GM18909 (cell line): ENCODE data around the gene P3H2.
"Not testable (repeated sequence)": the region's sequence is repeated elsewhere in the genome, so short reads cannot be mapped to it uniquely, and the experiment has no call there.

Experiments used
- ATAC-seq: cut with Tn5 transposase; IDR thresholded peaks from one replicate; pipeline ENCODE4 v1.9.1; 2021; ENCODE audit warnings: mild to moderate bottlenecking; ENCODE audit not compliant: unreplicated experiment, poor library complexity

P3H2 gene

DNA sequence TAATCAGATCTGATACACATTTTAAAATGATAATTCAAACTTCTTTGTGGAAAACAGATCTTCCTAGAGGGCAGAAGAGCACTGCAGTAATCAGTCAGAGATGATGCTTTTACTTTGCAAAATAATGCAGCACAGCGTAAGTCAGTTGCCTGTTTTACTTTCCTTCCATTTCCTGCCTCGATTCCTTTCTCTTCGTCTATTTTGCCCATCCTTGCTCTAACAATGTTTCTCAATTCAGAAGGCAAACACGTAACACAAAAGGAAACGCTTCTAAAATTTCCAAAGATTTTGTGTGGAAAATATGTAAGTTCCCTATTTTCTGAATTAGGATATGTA lies 119.9 kb downstream of the P3H2 start:
- ATAC-seq, result no peak

DNA sequence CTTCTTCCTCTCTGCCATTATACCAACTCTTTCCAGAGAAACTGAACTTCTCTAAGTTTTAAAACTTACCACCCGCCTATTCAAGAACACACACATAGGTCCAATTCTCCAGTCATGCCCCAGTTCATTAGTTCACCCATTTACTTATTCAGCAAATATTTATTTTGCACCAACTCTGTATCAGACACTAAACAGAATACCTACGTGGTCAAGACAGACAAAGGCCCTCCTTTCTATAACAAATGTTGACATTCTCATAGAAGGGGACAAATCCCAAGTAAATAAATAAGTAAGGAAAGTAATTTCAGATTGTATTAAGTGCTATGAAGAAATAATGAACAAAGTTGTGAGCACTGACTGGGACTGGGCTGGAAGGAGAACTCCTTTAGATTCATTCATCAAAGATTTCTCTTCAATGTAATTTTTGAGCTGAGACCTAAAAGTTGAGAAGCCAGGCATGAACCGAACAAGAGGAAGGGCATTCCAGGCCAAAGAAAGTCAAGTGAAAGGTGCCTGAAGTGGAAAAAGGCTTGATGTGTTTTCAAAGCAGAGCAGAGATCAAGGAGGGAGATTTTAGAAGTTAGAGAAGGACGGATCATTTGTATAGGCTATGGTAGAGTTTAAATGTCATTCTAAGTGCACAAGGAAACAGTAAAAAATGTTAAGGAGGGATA lies 120.4 kb downstream of the P3H2 start:
- no peak for ATAC-seq

DNA sequence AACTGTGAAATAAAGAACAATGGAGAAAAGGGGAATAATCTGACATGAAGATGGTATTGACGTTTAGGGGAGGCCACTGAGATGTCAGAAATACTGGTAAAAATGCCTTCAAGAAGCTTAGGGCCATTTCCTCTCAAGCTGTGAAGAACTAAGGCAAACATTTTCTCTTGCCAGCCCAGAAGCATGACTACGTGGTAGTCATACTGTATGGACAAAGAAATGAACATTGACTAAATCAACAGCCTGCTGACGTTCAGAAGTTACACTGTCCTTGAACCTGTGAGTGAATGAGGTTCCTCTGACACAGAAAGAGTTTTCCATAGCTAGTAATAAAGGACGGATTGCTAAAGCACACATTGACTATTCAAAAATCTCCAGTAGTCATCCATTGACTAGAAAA lies 121.0 kb downstream of the P3H2 start:
- ATAC-seq, result no peak

DNA sequence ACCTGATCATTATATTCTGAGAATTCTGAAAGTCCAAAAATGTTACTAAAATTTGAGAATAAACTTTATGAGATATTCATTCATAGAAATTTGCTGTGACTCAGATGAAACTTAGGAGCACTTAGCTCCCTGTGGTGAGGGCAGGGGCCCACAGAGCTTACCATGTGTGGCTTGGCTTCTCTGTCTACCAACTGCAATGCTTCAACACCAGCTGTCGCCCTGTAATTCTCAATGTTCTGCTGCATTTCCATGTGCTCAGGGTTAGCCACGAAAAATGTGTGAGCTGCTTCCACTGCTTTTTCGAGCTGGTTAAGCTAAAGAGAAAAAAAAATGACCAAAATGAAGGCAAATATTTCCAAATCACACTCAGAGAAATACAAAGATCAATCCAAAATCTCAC lies 125.6 kb downstream of the P3H2 start:
- no peak for ATAC-seq

DNA sequence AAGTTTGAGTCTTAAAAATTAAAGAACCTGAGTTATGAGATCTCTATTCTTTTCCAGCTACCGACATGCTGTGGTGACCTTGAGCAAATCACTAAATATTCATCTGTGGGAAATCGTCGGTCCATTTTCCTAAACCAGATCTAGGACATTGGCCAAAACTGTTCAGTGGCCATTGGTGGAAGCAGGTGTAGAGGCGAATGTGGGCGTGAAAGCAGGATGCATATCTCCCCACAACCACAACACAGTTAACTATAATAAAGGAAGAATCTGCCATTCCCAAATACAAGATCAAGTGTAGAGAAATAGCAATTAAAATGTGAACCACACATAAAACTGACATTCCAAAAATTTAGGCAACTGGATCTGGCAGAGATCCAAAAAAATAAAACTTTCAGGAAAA lies 129.9 kb downstream of the P3H2 start:
- ATAC-seq, result no peak

DNA sequence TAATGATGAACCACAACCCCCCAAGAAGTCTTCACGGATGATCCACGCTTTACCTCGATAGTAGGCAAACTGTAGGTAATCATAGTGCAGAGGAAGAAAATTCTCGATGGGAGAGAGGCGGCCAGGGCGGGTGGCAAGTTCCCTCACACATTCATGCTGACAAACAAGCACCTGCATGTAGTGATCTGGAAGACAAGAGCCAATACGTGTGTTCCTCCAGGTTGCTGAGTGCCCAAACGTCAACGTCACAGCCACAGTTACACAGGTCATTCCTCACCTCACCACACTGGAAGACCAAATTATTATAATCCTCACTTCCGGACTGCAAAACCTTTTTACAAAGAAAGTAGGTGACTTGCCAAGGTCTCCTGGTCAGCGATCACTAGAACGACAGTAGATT lies 131.8 kb downstream of the P3H2 start:
- no peak for ATAC-seq

DNA sequence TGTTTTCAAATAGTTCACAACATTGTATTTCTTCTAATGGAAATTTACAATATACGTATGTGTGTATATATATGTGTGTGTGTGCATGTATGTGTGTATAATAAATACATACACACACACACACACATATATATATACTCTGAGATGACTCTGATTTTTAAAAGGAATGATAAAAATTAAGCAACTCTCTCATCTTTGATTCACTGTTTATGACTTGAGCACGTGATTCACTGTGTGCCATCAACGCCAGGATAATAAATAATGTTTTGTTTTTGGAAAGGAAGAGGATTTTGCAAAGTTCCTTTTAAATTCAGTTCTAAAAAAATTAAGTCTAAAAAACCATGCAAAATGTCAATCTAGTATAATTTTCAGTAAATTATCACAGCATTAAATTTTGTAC lies 132.4 kb downstream of the P3H2 start:
- ATAC-seq, result no peak

DNA sequence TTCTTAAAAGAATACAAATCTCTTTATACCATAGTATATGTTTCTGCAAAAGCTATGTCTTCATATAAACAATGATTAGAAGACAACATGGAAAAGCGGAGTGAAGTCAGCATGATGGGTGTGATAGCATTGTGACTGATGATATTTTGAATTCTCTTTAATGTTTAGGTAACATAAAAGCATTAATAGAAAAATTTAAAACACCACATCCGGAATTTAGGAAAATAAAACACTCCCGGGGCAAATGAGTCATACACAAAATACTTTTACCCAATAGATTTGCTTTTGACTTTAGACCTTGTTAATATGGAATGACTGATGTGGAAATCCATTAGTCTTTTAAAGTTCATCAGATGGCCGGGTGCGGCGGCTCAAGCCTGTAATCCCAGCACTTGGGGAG lies 134.7 kb downstream of the P3H2 start:
- ATAC-seq, result no peak

DNA sequence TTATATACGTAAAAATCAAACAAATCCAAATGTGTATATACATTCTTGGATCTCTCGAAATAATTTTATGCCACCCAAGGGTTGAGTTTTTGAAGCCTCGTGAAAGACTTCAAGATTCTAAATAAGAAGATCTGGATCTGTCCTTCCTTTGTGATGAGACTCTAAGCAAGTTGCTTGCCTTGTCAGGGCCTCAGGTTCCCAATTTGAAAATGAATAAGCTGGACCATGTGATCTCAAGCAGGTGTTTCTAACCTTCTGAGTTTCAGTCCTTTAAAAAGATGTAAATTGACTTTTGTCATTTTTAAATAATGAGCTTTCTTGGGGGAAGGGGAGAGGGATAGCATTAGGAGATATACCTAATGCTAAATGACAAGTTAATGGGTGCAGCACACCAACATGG lies 137.1 kb downstream of the P3H2 start:
- no peak for ATAC-seq

DNA sequence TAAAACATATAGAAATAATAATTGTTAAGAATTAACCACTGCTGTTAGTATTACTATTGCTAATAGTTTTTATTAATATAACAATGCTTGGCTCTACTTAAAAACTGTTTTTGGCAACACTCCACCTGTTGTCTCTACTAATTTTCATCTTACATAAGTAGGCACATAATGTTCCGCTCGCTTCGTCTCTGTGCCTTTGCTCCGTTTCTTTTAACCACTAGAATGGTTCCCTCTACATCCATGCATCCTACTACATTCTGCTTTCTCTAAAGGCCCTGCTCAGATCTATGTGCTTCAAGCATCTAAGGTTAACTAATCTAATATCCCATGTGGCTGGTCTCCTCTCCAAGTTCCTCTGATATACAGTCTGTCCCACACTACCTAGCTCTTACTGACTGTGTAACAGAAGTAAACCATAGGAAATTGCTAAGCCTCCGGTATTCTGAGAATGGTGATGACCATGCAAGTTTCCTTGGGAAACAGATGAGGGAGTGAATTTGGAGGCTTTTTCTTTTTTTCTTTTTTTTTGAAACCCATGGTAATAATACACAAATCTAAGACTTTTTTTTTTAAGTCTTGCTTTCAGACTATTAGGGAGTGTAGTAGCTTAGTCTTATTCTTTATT lies 138.3 kb downstream of the P3H2 start:
- ATAC-seq, result no peak

DNA sequence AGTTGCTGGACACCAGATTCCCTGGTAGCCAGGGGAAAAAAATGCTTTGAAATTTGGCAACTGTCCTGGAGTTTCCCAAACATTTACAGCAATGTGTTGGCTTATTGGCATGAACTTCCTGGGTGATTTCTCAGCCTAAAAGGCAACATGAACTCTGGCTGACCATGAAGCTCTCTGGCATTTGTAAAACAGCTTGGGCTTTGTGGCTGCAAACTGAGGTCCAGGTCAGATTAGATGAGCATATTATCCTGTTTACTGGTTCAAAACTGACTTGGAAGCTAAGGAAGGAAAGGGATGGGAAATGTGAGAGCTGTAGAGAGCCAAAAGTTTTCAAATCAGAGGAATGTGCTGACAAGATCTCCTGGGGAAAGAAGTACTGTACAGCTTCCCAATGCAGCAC lies 139.0 kb downstream of the P3H2 start:
- no peak for ATAC-seq

DNA sequence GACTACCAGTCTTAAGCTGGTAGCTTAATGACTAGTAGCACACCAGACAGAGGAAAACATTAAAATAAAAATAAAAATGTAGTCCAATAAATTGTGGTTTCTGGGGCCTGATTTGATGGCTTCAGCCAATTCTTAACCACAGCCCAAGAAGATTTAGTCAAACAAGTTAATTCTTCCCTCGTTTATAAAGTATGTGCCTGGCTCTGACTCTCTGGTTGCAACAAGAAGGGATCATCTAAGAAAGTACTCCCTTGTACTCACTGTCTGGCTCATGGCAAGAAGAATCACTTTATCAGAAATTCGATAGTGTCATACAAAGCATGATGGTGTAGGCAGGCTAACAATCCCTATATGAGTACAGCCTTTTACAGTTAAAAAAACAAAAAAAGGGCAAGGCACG lies 141.9 kb downstream of the P3H2 start:
- ATAC-seq, result no peak

DNA sequence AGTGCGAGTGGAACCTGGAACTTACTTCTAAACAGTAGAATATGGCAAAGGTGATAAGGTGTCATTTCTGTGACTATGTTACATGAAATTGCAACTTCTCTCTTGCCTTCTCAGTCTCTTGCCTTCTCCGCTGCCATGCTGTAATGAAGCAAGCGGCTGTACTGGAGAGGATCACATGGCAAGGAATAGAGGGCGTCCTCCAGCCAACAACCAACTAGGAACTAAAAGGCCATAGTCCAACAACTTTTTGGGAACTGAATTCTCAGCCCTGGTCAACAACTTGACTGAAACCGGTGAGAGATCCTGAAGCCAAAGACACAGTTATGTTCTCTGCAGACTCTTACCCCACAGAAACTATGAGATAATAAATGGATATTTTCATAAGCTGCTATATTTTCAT lies 143.5 kb downstream of the P3H2 start:
- ATAC-seq, result no peak

DNA sequence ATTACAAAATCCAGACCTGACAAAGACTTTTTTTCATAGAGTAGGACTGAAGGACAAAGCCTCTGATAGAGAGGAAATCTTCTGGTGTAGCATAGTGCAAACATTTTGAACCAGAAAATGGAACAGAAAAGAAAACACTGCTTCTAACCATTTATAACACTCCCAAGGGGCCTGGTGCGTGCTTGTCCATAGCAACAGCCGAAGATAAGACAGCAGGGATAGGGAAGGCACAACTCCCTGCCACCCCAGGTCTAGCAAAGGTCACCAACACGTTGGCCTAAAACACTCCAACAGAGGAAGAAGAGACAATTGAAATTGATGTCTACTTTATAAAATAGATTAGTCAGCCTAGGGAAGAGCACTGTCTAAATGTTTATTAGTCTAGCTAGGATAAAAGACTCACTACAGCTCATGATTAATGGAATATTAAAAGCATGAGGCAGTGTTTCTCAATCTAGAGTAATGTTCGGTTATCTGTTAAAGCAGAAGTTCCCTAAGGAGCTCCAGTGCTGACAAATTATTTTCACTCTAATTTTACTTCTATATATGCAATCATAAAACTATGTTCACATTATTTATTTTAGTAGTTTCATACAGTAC lies 145.2 kb downstream of the P3H2 start:
- ATAC-seq, result no peak

DNA sequence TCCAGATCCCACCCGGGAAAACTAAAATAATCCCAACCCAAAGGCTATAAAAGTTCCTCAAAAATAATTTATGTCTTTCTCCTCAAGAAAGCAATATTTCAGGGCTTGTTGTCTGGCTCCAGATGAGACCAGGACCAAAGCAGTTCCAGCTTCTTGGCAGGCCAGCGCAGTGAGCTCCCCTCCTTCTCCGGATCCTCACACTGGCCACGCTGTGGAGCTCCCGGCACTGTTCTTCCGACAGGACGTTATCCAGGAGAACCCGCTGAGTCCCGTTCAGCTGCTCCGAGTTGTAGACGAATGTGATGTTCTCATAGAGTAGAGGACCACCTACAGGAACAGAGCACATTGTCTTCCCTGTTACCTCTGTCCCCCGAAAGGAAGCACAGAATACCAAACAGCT lies 146.3 kb downstream of the P3H2 start:
- no peak for ATAC-seq

DNA sequence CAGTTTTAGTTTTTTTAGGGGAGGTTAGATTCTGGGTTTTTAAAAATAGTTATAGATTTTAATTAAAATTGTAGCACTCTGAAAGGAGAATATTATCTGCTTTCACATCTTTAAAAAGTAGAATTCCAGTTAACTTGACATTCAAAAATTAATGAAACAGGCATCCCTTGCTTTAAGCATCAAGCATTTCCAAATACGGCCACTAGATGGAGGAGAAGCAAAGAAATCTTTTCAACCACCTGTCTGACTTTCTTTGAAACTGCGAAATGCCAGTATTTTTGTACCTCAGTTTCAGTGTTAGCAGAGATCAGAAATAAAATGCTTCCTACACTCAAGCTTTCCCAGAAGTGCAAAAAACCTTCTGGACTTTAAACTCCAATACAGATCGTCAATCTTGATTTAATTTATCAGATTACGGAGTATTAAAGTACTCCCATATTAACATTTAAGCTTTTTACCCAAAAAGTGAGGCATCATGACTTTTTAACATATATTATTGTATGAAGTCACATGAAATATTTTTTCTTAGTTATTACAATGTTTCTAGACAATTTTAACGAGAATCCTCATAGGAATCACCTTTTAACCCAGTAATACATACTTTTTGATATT lies 153.3 kb downstream of the P3H2 start:
- peak; percentile 81 for ATAC-seq

DNA sequence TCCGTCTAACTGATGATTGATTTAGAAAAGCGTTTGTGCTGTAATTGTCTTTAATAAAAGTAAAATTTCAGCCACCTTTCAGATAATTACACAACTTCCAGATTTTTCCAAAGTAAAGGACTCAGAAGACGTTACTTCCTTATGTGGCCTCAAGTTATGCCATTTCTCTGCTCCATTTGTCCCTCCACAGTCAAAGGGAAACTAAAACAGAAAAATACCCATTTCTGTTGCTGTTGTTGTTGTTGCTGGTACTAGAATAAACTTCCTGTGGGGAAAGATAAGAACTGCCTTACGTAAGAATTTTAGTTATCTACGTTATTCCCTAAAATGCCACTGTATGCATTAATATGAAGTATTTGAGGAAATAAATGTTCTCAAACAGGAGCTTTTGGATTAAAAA lies 153.9 kb downstream of the P3H2 start:
- no peak for ATAC-seq

DNA sequence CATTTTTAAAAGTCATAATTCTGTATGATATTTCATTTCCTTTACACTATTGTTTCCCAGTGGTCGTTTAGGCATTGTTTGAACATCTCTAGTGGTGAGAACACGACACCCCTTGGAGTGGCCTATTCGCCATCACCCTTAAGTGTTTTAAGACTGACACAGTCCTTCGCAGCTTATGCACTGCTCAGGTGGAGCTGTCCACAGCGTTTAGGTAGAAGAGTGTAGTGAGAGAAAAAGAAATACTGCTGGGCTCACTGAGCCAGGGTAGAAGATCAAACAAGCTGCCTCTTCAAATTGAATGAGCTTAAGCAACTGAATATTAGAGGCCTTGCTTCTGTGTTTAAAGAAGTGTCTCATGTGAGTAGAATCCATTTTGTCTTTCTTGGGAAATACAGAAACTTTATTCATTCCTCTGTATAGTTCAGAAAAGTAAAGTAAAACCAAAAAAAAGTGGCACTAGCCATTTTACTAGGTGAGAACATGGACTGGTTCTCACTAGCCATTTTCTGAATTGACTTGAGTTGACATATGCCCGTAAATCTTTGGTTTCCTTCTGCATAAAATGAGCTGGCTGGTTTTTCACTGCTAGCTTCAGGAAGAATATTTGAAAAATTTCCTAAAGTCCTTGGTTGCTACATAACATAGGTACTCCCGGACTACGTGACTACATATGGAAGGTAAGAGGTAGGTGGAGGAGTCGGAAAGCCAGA lies 155.9 kb downstream of the P3H2 start:
- no peak for ATAC-seq

DNA sequence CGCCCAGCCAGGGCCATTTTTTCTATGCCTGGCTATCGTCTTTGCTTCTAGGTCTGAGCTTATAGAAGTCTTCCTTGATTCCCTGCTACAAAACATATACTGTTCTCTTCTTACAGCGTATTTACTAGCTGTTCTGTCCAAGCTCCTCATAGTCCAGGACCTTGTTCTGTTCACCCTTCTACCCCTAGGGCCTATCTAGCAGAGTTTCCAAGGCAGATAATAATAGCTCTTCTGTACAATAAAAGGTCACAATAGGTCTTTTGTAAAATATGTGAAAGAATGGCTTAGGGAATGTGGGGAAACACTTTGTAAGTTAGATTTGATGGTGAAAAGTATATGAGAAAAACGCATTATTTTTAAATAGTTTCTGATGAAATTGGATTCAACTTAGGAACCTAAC lies 158.2 kb downstream of the P3H2 start:
- no peak for ATAC-seq

DNA sequence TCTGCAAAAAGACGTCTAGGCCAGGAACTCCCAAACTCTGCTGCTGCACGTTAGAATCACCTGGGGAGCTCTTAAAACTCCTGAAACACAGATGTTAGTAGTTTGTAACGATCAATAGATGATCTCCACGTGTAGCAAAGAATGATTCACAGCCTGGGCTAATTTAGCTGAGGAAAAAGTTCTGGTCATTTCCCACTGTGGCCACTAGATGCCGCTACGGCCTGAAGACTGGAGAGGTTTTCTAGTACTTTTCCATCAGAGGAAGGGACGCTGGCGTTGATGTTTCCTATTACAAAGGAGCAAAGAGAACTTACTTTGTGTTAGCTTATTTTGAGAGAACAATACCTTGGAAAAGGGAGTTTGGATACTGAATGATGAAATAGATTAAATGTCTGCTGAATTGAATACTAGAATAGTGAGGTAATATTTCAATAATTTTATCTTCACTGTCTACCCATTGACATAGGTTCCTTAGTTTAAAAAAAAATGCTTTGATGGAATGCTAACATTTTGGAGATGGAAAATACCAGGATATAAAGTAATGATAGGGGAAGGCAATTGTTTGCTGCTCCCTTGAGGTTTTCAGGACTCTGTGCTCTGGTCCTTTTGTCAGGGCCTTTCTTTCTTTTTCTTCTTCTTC lies 159.1 kb downstream of the P3H2 start:
- peak; percentile 83 for ATAC-seq

DNA sequence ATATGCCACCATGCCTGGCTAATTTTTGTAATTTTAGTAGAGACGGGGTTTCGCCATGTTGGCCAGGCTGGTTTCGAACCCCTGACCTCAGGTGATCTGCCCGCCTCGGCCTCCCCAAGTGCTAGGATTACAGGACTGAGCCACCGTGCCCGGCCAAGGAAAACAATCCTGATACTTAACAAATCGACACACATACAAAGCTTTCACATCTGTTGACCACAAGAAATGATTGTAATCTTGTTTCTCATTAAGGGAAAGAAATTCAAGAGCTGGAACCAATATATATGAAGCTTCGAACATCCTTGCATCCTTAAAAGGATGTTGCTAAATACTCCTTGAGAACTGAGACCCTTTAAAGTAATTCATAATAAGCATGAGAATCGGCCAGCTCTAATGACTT lies 159.6 kb downstream of the P3H2 start:
- ATAC-seq, result not testable (repeated sequence)
